Astrocyte (in vitro differentiated cells and primary cell): ENCODE results near the gene EDC3.

Experiments used
- EZH2 ChIP-seq: IDR thresholded peaks from 2 replicates; pipeline ENCODE4 v1.6.1; 2012; ENCODE audit warnings: mild to moderate bottlenecking, low read length, inconsistent platforms; ENCODE audit not compliant: insufficient read depth
- TF ChIP-seq, protein P1 (sequence below): IDR thresholded peaks from 2 replicates; pipeline ENCODE4 v1.5.1; 2011; ENCODE audit warnings: low read depth, mild to moderate bottlenecking, inconsistent platforms, low read length, moderate library complexity; ENCODE audit not compliant: insufficient read depth

DNA sequence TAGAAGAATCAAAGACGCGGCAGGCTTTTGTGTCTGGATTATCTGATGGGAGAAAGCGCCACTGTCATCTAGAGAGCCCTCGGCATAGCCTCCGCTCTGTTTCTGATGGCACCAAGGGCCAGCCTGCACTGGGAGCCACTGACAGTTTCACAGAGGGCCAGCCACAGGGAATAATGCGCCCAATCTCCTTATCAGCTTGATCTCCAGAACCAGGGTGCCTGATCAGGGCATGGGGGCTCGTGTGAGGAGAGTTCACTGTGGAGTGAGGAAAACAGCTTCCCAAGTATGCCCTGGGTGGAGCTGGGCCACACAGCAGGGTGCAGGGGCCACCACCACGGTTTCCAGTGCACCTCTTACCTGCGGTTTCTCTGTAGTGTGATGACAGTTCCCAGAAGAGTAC, 110.0 kb downstream of the EDC3 start:
- TF ChIP-seq, protein P1, sequence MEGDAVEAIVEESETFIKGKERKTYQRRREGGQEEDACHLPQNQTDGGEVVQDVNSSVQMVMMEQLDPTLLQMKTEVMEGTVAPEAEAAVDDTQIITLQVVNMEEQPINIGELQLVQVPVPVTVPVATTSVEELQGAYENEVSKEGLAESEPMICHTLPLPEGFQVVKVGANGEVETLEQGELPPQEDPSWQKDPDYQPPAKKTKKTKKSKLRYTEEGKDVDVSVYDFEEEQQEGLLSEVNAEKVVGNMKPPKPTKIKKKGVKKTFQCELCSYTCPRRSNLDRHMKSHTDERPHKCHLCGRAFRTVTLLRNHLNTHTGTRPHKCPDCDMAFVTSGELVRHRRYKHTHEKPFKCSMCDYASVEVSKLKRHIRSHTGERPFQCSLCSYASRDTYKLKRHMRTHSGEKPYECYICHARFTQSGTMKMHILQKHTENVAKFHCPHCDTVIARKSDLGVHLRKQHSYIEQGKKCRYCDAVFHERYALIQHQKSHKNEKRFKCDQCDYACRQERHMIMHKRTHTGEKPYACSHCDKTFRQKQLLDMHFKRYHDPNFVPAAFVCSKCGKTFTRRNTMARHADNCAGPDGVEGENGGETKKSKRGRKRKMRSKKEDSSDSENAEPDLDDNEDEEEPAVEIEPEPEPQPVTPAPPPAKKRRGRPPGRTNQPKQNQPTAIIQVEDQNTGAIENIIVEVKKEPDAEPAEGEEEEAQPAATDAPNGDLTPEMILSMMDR: no peak
- TF ChIP-seq EZH2: no peak
